ENCODE results near the gene CDH13. TPM values are rescaled to one million over a fixed set of nuclear protein-coding genes. Genes with fewer than 3 reads are reported as not detected.

The CDH13 gene
- total RNA-seq, 2 experiments from 2014 or later, result not detected

DNA sequence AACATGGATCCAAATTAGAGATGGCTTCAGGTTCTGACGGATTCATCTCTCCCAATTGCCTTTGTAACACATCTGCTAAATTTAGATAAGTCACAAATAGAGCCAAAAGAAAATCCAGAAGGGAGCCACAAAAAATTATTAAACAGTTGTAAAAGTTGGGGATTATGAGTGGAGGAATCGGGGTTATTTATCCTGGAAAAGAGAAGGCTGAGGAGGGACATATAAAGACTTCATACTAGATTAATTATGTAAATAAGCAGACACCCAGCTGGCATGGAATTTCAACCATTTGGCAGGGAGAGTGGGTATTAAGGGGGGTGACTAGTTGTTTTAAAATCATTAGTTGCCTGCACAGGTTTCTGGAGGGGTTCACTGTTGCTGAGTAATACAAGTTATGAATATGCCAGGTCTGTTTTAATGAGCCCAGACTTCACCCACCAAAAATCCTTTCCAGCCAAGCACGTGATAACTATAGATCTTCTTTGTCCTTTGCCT lies 89.6 kb downstream of the CDH13 start:
- no peaks in the 10 kb centered on the region for H4K20me1 ChIP-seq (ENCODE audit: insufficient read depth, low read length)
- H3K4me1 ChIP-seq (ENCODE audit: insufficient read depth, low read length, poor library complexity, severe bottlenecking), result no peaks in the 10 kb centered on the region
- no peak for DNase-seq (ENCODE audit: low spot score)
- POLR2A ChIA-PET, result no interaction called here
- no TSS peak for BruUV-seq (replicated peaks)
- no peak for TF ChIP-seq CTCF (conservative IDR thresholded peaks at IDR 0.05; ENCODE audit: low read length)
- no peak for TF ChIP-seq EZH2phosphoT487 (IDR thresholded peaks at IDR 0.05; ENCODE audit: borderline replicate concordance, low read depth, low read length)
- no peak overlapping the region for H2AFZ ChIP-seq (ENCODE audit: low read length)
- intact Hi-C loops (cut with micrococcal nuclease; ENCODE audit: unreplicated experiment), result no loop called here
- H3K9me2 ChIP-seq (ENCODE audit: insufficient read depth, low read length), result no peaks in the 10 kb centered on the region
- no peak overlapping the region for H3K4me3 ChIP-seq (ENCODE audit: low read depth, low read length, poor library complexity, severe bottlenecking)
- no peak overlapping the region for H3K4me2 ChIP-seq (ENCODE audit: low read length)
- H3K36me3 ChIP-seq (ENCODE audit: insufficient read depth, low read length), result no peaks in the 10 kb centered on the region
- H3K79me2 ChIP-seq (ENCODE audit: insufficient read depth, low read depth, low read length), result no peaks in the 10 kb centered on the region
- H3K9me3 ChIP-seq (ENCODE audit: low read length), result no peaks in the 10 kb centered on the region
- CTCF ChIA-PET (ENCODE audit: unreplicated experiment), result no interaction called here
- no peak overlapping the region for H3K27ac ChIP-seq (ENCODE audit: low read depth, low read length, poor library complexity, severe bottlenecking)

- no peaks in the 10 kb centered on the region for H4K20me1 ChIP-seq (ENCODE audit: insufficient read depth, low read length)
- H3K4me3 ChIP-seq (ENCODE audit: low read depth, low read length, poor library complexity, severe bottlenecking), result no peak overlapping the region
- intact Hi-C loops (cut with micrococcal nuclease; ENCODE audit: unreplicated experiment), result no loop called here
- BruUV-seq (replicated peaks), result no TSS peak
- no peaks in the 10 kb centered on the region for H3K9me2 ChIP-seq (ENCODE audit: insufficient read depth, low read length)
- CTCF ChIA-PET (ENCODE audit: unreplicated experiment), result no interaction called here
- H3K27ac ChIP-seq (ENCODE audit: low read depth, low read length, poor library complexity, severe bottlenecking), result no peak overlapping the region
- H3K36me3 ChIP-seq (ENCODE audit: insufficient read depth, low read length), result no peaks in the 10 kb centered on the region
- no peak for DNase-seq (ENCODE audit: low spot score)
- no peaks in the 10 kb centered on the region for H3K9me3 ChIP-seq (ENCODE audit: low read length)
- no peaks in the 10 kb centered on the region for H3K79me2 ChIP-seq (ENCODE audit: insufficient read depth, low read depth, low read length)
- H3K4me2 ChIP-seq (ENCODE audit: low read length), result no peak overlapping the region
- H2AFZ ChIP-seq (ENCODE audit: low read length), result no peak overlapping the region
- POLR2A ChIA-PET, result no interaction called here
- TF ChIP-seq EZH2phosphoT487 (IDR thresholded peaks at IDR 0.05; ENCODE audit: borderline replicate concordance, low read depth, low read length) (no peak), CTCF (conservative IDR thresholded peaks at IDR 0.05; ENCODE audit: low read length) (no peak)
- no peaks in the 10 kb centered on the region for H3K4me1 ChIP-seq (ENCODE audit: insufficient read depth, low read length, poor library complexity, severe bottlenecking)
Observed at GRCh38 chr16:82720414-82720813, 93.6 kb downstream of the CDH13 start.

DNA sequence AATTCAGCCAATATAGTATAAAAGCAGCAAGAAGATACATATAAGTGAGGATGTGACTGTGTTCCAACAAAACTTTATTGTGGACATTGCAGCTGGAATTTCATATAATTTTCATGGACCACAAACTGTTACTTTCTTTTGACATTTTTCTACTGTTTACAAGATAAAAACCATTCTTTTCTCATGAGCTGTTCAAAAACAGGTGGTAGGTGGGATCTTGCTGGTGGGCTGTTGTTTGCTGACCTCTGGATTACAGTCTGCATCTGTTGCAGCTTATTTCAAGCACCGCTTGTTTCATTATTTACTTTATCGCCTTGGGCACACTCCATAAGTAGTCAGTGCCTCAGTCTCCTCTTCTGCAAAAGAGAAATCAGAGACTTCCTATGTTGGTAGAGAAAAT lies 99.5 kb downstream of the CDH13 start:
- intact Hi-C loops (cut with micrococcal nuclease; ENCODE audit: unreplicated experiment), result no loop called here
- no peak overlapping the region for H3K4me2 ChIP-seq (ENCODE audit: low read length)
- BruUV-seq (replicated peaks), result no TSS peak
- H4K20me1 ChIP-seq (ENCODE audit: insufficient read depth, low read length), result no peaks in the 10 kb centered on the region
- H2AFZ ChIP-seq (ENCODE audit: low read length), result no peak overlapping the region
- no peak overlapping the region for H3K4me3 ChIP-seq (ENCODE audit: low read depth, low read length, poor library complexity, severe bottlenecking)
- H3K9me2 ChIP-seq (ENCODE audit: insufficient read depth, low read length), result no peaks in the 10 kb centered on the region
- ChIA-PET CTCF (ENCODE audit: unreplicated experiment) (no interaction called here), POLR2A (no interaction called here)
- H3K9me3 ChIP-seq (ENCODE audit: low read length), result no peaks in the 10 kb centered on the region
- H3K4me1 ChIP-seq (ENCODE audit: insufficient read depth, low read length, poor library complexity, severe bottlenecking), result no peaks in the 10 kb centered on the region
- no peak overlapping the region for H3K27ac ChIP-seq (ENCODE audit: low read depth, low read length, poor library complexity, severe bottlenecking)
- no peaks in the 10 kb centered on the region for H3K36me3 ChIP-seq (ENCODE audit: insufficient read depth, low read length)
- no peak for TF ChIP-seq EZH2phosphoT487 (IDR thresholded peaks at IDR 0.05; ENCODE audit: borderline replicate concordance, low read depth, low read length)
- no peak for TF ChIP-seq CTCF (conservative IDR thresholded peaks at IDR 0.05; ENCODE audit: low read length)
- DNase-seq (ENCODE audit: low spot score), result no peak
- no peaks in the 10 kb centered on the region for H3K79me2 ChIP-seq (ENCODE audit: insufficient read depth, low read depth, low read length)

All from OCI-LY7 (cell line).